NCI-H748 (cell line): ENCODE results near the gene SLC12A8.

ENCODE experiments used
- DNase-seq: peaks from one replicate; lab custom pipeline; 2025; ENCODE audit not compliant: unreplicated experiment; lab: John Stamatoyannopoulos, UW

Gene SLC12A8

DNA sequence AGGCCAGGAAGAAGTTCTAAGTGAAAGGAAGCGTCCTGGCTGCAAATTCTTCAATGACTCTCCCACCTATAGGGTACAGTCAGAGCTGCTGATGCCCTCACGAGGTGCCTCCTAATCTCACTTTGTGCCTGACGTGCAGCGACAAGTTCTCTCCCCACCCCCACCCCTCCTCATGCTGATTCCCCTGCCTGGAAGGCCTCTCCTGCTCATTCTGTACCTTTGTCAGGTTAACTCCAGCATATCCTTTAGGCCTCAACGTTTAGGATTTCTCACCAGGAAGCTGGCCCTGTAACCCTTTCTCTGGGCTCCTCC lies 25.0 kb downstream of the SLC12A8 start:
- no peak for DNase-seq

DNA sequence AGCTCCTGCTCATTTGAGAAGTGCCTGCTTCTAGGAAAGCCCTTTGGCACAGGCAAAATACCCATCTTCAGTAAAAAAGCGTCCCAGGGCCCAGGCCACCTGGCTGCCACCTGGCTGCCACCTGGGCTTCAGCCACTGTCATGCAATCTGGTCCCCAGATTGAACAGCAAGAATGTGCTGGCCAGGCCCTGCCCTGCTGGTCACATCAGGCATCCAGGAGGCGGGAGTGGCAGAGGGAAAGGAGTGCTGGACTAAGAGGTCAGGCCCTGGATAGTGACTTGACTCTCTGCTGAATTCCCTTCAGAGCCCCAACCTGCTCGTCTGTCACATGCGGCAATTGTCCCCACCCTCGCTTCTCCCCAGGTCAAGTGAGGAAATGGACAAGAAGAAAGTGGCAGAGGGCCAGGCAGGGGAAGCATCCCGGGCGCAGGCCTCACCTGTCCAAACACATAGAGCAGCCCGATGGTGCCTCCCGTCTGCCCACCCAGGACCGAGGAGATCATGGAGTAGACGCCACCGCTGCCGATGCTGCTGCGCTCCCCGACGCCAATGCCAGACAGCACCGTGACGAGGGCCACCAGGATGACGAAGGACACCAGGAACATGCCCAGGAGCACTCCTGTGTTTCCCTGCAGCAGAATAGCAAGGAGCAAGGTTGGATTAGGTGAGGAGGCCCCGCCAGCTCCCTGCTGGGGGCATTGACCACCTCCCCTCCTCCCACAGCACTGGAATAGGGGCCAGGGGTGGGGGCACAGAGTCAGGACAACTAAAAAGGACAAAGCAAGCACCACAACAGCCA lies 25.5 kb downstream of the SLC12A8 start:
- DNase-seq = no peak

DNA sequence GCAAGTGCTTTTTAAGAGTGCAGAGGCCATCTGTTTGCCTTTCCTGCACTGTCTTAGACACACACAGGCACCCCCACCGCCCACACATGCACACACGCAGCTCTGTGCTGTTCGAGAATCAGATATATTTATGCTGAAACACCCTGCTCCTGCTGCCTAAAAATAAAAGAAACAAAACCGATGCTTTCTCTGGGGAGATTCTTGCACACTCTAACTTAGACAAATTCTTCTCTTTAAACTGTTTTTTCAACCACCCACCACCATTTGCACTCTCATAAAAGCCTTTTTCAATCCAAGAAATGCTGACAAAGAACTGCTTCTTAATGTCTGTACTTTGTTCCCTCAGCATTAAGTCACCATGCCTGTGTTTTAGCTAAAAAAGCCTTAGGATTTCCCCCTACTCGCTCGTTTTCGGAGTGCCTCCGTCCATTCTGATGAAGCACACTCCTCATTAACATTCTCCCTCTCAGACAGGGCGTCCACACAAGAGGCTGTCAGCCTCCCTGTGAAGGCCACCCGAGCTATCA lies 26.2 kb downstream of the SLC12A8 start:
- DNase-seq = no peak

DNA sequence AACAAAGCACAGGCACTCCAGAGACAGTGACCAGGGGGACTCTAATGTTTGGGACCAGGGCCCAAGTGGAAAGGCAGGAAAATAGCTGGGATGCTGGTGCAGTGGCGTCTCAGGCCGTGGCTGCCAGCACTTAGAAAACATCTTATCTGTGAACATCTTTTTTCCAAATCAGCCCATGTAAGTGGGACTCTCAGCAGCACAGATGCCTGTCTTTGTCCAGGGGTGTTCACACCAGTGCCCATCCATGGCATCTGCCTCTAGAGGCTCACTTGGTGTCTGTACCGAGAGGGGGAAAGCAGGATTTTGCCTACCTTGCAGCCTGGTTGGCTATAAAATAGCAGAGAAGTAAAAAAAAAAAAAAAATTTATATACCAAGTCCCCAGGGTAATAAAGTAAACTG lies 26.7 kb downstream of the SLC12A8 start:
- no peak for DNase-seq

DNA sequence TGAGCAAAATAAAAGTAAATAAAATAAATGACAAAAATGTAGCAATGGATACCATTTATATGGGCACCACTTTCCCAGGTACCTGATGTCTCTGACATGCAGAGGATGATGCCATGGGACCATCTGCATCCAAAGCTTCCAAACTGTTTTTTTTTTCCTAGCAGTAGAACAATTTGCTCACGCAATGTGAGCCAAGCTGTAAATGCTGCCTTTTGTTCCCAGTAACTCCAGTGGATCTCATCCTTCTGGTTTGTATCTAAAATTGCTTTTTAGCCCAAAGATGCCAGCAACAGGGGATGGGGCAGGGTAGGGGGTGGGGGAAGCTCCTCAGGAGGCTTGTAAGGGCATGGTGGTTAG lies 32.7 kb downstream of the SLC12A8 start:
- no peak for DNase-seq

DNA sequence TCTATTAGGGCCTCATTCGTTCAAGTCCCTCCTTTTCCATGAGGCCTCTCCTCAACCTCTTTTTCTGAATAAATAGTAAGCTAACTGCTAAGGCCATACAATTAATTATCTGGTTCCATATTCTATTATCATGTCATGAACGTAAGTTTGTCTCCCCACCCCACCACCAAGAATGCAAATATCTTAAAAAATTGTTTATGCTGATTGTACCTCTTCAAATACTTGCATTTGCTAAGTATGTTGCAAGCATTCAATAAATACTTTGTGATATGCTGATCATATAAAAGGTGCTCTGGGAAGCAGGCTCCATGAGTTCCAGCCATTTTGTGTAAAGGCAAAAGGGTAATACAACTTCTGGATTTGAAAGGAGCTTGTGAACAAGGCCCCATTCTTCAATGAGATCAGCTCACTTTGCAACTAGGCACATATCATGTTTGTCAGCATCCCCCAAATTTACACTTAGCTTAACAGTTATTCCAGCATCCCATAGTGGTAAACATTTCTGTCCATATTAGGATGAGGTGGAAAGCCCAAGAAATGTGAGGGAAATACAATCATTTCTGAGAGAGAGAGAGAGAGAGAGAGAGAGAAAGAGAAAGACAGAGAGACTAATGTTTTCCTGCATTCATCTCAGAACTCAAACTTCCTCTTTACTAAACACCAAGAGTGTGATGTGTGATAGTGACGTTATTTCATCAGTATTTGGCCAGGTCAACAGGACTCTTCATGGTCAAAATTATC lies 33.2 kb downstream of the SLC12A8 start:
- no peak for DNase-seq

DNA sequence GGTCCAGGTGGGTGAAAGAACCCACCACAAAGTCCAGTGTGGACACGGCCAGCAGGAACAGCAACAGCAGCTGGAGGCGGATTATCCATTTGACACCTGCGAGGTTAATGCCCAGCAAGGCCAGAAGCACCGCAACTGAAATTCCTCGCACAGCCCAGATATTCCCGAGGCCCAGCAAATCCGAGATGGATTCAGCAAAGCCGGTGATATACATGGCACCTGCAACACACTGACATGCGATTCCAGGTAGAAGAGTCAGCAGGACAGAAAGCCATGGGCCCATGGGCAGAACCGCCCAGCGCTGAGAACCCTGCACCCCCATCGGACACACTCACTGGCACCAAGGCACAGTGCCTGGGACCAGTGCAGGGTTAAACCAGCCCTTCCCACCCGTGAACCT lies 34.8 kb downstream of the SLC12A8 start:
- DNase-seq = no peak

DNA sequence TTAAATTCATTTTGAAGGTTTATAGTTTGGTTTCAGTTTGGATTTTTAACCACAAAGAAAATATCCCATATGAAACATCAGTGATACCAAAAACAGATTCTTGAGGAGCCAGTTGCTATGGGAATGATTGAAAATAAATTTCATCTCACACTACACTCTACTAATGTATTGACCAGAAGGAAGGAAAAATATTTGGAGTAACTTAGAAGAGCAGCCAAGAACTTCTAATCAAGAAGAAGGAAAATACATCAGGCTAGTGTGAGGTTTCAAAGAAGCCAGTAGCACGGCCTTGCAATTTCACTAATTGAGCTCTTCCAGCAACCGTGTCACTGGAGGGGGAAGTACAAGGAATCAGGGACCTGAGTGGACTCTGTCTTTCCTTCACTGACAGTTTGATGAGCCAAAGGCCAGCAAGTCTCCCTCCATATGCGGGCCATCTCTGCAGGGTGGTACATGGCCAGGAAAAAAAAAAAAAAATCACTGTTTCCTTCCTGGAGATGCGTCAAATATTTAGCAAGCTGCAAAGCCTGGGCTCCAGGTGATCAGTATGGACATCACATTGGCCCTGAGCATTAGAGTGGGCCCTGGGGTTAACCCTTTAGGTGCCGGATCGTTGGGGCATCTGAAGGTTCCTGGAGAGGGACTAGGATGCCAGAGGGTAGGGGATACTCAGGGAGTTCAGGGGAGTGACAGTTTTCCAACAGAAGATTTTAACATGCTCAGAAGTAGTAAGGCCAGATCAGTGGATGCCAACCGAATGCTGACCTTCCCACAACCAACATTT lies 37.1 kb downstream of the SLC12A8 start:
- DNase-seq = no peak

DNA sequence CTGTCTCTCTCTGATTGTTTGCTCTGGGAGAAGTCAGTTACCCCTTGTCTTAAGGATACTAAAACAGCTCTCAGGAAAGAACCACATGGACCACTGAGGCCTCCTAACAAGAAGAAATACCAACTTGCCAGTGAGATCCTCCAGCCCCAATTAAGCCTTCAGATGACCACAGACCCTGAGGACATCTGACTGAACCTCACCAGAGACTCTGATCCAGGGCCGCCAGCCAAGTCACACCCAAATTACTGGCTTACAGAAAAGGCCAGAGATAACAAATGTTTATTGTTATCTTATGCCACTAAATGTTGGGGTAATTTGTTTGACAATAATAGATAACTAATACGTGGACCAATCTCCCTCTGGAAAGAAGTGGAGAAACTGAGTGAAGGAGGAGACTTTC lies 40.2 kb downstream of the SLC12A8 start:
- no peak for DNase-seq

DNA sequence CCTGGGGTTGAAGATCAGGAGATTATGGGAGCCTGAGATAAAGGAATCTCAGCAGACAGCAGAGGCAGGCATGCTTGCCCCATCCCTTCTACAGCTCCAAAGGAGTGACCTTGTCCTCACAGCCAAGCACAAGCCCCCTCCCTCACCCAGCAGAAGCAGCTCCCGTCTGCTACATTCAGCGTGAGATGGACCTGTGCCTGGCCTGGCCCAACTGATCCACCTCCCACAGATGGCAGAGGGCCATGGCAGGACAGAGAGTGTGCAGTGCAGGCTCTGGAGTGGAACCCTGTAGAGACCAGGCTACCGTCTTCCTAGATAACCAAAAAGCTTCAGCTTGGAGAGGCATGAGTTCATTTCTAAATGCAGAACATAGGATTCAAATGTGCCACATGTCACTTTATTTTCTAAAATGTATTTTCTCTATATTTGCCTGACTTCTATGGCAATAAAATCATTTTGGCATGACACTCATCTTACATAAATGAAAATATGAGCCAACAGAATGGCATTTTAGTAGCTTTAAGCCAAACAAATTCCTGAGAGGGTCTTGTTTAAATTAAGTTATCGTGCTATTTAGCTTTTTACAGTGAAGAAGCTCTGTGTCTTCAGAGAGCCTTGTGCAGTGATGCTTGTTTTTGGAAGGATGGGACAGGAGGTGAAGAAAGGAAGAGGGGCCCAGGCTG lies 43.7 kb downstream of the SLC12A8 start:
- no peak for DNase-seq

DNA sequence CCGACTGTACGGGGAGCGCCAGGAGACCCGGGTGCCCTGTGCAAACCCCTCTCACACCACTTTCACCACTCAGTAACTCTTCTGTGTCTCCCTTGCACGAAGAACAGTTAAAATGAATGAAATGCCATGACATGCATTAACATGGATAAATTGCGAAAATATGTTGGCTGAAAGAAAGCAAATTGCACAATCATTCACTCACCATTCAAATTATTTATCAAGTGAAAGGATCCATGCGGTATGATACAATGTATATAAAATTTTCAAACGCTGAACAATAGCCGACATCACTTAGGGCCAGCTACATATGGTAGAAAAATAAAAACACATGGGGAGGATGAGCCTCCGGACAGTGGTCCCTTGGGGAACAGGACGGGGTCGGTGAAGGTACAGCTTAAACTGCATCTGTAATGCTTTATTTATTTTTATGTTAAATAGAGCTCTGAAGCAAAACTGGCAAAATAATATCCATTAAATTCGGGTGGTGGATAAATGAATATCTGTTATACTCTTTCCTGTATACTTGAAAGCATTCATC lies 45.9 kb downstream of the SLC12A8 start:
- no peak for DNase-seq

DNA sequence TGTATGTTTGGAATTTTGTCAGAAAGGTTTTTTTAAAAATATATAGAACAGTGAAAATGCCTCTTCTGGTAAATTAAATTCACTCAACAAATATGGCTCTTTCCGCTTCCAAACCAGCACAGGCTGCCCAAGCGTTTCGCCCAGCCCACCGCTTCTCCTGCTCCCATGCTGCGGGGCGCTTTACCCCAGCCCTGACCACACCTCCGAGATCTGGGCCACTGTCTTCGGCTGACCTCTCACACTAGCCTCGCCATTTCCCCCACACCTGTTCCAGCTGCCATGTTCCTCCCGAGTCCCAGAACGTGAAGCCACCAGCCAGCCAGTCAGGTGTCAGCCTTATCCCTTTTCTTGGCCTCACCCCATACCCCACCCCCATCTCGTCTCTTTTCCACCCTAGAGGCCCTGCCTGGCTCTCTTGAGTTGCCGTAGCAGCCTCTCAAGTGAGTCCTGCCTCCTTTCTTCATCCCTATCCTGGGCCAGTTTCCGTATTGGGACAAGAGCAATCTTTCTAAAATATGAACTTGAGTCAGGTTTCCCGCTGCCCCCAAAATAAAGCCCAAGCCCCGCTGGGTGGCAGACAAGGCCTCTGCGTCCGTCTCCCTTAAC lies 46.5 kb downstream of the SLC12A8 start:
- DNase-seq = no peak

DNA sequence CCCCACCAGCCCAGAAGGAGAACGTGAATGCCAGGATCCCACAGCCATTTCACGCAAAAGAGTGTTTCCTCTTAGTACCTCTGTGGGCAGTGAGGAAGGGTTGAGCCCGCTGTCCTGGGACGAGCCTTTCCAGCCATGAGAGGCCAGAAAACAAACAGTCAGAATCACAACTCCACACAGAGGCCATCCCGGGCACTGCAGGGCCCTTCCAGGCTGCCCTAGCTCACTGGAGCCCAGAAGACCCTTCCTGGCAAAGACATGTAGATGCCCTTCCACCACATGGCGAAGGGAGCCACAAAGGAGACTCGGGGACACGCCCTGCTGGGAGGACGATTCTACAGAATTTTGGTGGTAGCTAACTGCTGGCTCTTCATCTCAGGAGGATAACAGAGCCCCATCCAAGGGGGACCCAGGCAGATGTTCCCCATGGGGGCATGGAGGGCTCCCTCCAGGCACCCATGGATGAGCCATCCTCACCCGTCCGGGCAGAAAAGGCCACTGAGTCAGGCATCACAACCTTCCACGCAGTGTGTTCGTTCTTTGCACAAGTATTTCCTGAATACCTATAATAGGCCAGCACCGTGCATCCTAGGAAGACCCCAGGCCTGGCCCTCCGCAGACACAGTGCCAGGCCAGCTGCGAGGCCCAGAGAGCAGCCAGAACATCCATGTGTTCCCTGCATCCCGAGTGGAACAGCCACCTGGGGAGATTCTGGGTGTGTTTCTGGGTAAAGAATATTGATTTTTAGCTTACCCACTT lies 47.2 kb downstream of the SLC12A8 start:
- no peak for DNase-seq

DNA sequence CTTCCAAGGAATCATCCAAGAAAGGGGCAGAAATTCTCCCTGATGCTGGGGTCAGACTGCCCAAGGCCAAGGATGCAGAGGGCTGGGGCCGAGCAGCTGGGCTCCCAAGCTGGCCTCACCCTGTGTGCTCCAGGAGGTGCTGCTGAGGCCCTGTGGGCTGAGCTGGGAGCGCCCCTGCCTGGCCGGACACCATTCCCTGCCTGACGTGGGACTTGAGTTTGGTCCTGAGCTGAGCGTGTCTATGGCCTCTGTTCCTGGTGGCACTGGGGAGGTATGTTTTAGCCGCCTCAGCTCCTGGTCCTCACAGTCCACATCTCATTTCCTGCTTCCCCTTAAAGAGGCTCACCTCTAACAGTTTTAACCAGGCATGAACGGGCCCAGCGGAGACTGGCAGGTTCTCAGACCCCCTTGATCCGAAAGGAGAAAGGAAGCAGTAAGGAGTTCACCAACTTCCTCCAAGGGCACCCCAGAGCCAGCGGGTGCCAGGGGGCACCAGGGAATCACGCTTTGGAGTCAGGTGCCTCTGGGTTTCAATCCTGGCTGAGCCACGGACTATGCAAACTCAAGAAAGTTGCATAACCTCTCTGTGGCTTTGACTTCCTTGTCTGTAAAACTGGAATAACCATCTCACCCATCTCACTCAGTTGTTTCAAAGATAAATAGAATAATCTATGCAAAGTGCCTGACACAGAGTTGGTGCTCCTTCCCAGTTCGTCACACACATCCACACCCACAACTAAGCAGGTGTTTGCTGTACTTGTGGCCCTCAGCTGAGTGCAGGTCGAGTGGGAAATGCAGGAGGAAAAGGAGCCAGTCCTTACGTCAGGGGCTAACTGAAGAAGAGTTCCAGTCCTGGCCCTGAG lies 48.6 kb downstream of the SLC12A8 start:
- no peak for DNase-seq

DNA sequence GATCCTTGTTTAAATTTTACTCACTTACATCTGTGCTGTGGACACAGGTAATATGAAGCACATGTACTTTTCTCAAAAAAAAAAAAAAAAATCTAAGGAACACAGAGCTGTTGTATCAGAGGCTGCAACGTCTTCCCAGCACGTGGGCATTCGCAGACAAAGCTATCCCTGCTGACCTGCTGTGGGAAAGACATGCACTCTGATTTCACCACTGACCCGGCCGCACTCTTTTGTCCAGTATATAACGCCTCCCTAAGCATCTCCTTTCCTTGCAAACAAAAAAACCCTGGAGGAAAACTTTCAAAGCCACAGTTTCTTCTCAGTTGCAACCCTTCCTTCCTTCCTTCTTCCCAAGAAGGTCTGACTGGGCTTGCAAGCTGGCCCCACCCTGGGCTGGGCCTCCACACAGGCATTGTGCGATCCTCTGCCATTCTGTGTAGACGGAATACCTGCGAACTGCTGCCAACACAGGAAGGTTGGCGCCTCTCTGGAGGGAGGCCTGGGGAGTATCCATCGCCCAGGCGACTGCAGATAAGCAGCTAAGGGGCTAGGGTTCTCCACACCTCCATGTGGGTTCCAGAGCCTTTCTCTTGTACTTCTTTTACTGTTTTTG lies 50.8 kb downstream of the SLC12A8 start:
- DNase-seq = no peak

DNA sequence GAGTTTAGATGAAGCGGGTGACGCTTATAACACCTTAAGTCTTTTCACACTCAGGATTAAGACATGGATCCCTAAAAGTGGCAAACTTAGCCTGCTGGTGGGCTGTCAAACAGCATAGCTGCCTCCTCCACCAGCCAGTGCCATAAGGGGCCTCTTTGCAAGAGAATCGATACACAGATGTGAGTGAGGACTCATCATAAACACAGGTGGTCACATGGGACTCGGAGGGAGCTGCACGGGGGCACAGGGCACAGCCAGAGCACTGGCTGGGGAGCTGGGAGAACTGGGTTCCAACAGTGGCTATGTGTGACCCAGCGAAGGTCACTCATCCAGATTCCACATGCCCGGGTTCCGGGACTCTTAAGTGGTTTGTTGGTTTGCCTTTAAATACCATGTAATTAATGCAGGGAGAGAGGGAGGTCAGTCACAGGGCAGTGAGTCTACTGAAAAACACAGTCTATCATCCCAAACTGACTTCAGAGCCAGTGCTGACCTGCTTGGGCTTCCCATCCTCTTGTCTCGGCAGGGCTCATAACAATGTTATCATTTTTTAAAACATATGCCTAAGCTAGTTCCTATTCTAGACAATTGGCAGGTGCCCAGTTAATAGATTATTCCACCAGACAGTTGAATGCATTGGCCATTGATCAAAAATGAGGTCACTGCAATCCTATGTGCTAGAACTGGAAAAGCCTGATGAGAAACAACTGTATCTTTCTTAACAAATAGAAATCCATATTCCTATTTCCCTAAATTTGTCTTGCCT lies 51.8 kb downstream of the SLC12A8 start:
- DNase-seq = no peak

DNA sequence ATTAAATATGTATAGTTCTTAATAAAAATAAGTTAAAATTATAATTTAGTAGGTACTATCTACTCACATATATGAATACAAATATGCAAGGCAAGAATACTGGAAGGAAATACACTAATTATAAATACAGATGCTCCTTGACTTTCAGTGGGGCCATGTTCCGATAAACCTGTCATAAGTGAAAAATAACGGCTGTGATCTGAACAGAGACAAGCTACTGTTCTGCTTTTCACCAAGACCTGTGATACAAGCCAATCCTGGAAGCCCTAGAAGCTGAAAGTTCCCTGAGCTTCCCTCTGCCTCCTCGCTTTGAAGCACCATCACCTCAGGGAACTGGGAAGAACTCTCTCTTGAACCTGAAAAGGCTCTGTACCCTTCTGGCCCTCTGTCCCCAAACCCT lies 55.4 kb downstream of the SLC12A8 start:
- DNase-seq = no peak

DNA sequence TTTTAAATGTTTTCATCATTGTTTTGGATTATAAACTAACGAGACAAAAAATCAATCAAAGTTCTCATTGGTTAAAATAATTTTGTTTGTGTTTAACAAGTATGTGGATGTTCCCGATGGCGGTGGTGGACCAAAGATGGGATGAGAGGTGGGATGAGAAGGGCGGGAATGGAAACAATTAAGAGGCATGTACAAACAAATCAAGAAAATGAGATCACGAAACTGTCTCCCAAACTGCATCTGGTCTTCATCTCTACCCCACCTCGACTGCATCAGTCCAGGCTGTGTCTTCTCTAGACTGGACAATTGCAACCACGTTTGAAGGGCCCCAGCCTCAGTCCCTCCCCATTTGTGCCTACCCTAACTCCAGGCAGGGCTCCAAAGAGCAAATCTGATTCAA lies 56.1 kb downstream of the SLC12A8 start:
- DNase-seq = peak; percentile 52
